Measurements from ENCODE around the gene HAP1.
"Not testable (repeated sequence)": the region's sequence is repeated elsewhere in the genome, so short reads cannot be mapped to it uniquely, and the experiment has no call there.

HAP1 gene

DNA sequence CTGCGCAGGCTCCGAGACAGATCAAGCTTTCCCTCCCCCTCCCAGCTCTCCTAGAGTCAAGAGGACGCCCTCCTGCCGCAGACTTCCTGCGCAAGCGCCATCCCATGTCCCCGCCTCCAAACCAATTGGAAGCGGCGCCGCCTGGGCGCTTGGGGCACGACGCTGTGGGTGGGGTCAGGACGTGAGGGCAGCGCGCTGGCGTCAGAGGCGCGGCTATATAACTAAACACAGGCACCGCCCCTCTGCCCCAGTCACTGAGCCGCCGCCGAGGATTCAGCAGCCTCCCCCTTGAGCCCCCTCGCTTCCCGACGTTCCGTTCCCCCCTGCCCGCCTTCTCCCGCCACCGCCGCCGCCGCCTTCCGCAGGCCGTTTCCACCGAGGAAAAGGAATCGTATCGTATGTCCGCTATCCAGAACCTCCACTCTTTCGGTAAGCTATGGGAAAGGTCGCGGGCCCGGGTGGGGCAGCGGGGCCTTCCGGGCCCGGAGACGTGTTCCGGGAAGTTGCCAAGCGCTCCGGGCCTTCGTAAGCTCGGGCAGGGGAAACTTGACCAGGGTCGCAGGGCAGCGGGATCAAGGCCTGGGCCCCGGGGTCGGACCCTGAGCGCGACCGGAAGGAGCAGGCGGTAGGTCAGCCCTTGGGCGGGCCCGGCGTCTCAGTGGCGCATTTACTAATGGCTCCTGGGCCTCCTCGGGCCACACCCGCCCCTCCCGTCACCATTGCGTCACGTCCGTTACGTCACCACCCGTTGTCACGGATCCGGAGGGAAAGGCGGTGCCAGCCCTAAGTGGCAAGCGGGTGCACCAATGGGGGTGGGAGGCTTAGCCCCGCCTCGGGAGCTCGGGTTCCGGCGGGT is 45.6 kb downstream of the HAP1 start, which contains the start of gene EIF1:
TSS of gene EIF1 (plus strand) at position 245 of the 856 bp plus-strand sequence. CDS start at position 399, 154 bp downstream.
- DNase-seq: peak; percentile 99 to 100 (median 100)

- DNase-seq: peak in 3 of 4 experiments; percentile 19 to 52 (median 51)
Observed at GRCh38 chr17:41687828-41688640, 46.4 kb downstream of the HAP1 start.

GRCh38 chr17:41686281-41686680 is 48.2 kb downstream of the HAP1 start:
- no peak for DNase-seq

DNA sequence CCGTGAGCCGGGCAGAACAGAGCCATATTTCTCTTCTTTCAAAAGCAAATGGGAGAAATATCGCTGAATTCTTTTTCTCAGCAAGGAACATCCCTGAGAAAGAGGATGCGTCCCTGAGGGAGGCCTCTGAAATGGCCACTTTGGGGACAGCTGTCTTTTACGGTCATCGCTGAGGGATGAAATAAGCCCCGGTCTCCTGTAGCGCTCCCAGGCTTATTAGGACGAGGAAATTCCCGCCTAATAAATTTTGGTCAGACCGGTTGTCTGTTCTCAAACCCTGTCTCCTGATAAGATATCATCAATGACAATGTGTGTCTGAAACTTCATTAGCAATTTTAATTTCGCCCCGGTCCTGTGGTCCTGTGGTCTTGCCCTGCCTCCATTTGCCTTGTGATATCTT is 48.7 kb downstream of the HAP1 start:
- not testable (repeated sequence) for DNase-seq

DNA sequence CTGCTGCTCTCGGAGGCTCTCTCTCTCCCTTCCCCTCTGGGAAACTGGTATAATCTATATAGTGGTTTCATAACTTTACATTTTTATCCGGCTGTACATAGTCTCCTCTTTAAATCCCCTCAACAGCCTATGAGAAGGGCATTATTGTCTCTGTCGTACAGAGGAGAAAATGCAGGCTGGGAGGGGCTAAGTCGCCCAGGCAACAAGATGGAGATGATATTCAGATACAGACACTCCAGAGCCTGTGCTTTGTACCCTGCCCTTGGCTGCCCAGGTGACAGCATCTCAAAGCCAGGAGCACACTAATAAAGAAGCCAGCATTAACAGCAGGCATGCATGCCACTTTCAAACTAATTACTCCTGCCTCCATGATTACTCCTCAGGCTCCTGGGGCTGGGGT is 50.4 kb downstream of the HAP1 start:
- DNase-seq: no peak

GRCh38 chr17:41683441-41684007 is 50.9 kb downstream of the HAP1 start:
- DNase-seq: no peak

GRCh38 chr17:41682631-41683030 is 51.8 kb downstream of the HAP1 start:
- no peak for DNase-seq

DNA sequence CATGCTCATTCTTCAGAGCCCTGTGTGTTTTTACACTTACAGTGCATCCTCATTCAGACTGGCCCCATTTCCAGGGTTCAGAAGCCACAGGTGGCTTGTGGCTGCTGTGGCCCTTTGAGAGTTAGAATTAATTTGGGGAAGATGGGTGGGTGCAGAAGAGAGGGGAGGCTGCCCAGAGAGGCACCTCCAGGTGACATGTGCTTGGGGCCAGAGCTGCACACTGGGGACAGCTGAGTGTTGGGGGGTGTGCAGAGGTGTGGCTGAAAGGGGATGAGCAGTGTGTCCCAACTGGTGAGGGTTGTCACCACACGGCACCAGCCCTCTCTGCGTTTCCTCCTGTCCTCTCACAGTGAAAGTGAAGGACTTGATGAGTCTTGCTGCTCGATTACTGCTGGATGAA is 52.7 kb downstream of the HAP1 start:
- DNase-seq: no peak

- no peak for DNase-seq
Observed at GRCh38 chr17:41680426-41681040, 53.9 kb downstream of the HAP1 start.

DNA sequence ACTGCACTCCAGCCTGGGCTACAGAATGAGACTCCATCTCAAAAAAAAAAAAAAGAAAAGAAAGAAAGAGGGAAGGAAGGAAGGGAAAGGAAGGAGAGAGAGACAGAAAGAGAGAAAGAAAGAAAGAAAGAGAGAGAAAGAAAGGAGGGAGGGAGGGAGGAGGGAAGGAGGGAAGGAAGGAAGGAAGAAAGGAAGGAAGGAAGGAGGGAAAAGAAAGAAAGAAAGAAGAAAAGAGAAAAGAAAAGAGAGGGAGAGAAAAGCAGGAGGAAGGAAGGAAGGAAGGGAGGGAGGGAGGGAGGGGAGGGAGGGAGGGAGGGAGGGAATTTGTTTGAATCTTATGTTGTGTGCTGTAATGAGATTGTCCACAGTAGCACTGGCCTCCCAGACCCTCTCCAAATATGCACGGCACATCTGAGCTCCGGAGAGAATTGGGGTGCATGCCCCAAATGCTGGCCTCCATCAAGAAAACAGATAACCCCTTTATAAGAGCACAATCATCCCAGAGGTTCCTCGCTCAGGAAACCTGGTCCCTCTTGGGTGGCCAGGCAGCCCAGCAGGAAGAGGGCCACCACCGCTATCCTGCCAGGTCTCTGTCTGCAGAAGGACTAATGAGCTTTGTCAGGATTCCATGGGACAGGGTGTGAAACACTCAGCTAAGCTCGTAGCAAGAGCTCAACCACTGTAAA is 54.6 kb downstream of the HAP1 start:
- DNase-seq: no peak

GRCh38 chr17:41678907-41679739 is 55.3 kb downstream of the HAP1 start:
- DNase-seq: no peak

- DNase-seq: no peak
Observed at GRCh38 chr17:41678411-41678906, 56.0 kb downstream of the HAP1 start.

DNA sequence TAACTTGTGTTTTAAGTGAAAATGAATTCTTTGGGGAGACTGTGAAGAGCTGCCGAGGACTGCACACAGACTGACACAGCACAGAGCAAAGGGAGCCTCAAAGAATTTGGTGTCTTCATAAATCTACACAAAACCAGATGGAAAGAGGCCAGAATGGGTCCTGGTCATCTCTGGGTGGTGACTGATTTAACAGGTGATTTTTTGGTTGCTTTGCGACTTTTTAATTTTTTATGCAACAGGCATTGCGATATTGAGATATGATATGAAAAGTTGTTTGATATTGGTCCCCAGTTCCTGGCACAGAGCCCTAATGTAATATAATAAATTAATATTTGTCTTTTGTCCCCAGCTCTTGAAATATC is 58.4 kb downstream of the HAP1 start:
- DNase-seq: no peak

DNA sequence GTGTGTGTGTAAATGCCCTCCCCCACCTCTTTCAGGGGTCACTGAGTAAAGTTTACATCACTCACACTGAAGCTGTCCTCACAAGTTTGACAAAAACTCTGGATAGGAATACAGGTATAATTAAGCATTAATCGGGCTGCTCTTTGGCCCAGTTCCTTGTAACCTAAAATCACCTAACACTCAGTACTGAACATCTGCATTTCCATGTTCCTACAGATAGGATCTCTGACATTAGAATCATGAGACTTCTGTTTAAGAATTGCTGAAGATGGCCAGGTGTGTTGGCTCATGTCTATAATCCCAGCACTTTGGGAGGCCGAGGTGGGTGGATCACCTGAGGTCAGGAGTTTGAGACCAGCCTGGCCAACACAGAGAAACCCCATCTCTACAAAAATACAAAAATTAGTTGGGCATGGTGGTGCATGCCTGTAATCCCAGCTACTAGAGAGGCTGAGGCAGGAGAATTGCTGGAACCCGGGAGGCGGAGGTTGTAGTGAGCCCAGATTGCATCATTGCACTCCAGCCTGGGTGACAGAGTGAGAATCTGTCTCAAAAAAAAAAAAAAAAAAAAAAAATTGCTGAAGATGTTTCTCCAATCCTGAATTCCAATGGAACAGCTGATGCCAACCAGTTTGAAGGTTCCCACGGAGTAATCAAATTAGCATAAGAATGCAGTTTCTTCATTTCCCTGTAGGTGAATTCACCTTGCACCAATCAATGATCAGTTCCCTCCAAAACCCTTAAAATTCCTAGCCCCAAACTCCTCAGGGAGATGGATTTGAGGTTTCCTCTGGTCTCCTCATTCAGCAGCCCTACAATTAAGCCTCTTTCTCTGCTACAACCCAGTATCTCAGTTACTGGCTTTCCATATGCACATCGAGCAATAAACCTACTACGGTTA is 59.0 kb downstream of the HAP1 start:
- not testable (repeated sequence) for DNase-seq
